Thoracic aorta (tissue), 2 donors: ENCODE measurements around the gene CACNA1G. TPM values are rescaled to one million over a fixed set of nuclear protein-coding genes. Genes with fewer than 3 reads are reported as not detected.

Experiments used
- ATAC-seq: fragments of 150-250 bp; one replicate; pipeline ENCODE4 v1.8.0; 2017; ENCODE audit warnings: low read depth; ENCODE audit not compliant: insufficient number of reproducible peaks, low FRiP score
- DNase-seq: peaks from one replicate; pipeline ENCODE4 v3.0.0-alpha.2; 2020; ENCODE audit warnings: low spot score
- H3K27ac ChIP-seq, 2 donors: fragments of 200-600 bp; sonication (generic); 1 replicate in 1 of 2; 2 replicates in 1 of 2; pipeline ENCODE4 v1.5.1; 2016; ENCODE audit warnings: mild to moderate bottlenecking in 2 of 2, moderate library complexity in 2 of 2
- H3K27me3 ChIP-seq: fragments of 200-600 bp; sonication (generic); replicated peaks from 2 replicates; pipeline ENCODE4 v1.6.0; 2016; ENCODE audit warnings: mild to moderate bottlenecking; ENCODE audit not compliant: insufficient read depth
- H3K36me3 ChIP-seq: fragments of 200-600 bp; sonication (generic); one replicate; pipeline ENCODE4 v1.5.1; 2016
- H3K4me1 ChIP-seq, 2 donors: fragments of 200-600 bp; sonication (generic); 1 replicate in 1 of 2; 2 replicates in 1 of 2; pipeline versions ENCODE4 v1.5.1 to v1.6.0; 2016; ENCODE audit warnings: low read depth in 2 of 2, mild to moderate bottlenecking in 1 of 2; ENCODE audit not compliant: control insufficient read depth in 1 of 2
- H3K4me3 ChIP-seq: fragments of 200-600 bp; sonication (generic); 2 replicates; pipeline ENCODE4 v1.5.1; 2016; ENCODE audit warnings: mild to moderate bottlenecking
- H3K9me3 ChIP-seq: fragments of 200-600 bp; sonication (generic); 2 replicates; pipeline ENCODE4 v1.5.1; 2016
- total RNA-seq, 2 donors: library from RNA; depleted of rRNA; stranded (reverse); fragments of >200 nt; gene quantifications; one replicate each; pipeline versions ENCODE4 v1.1.0 to v1.2.3, GENCODE V29; 2016
- TF ChIP-seq, protein P1 (sequence below): fragments of 200-600 bp; sonication (generic); IDR thresholded peaks from one replicate; pipeline ENCODE4 v1.5.1; 2019; ENCODE audit warnings: antibody characterized with exemption

CACNA1G gene
- total RNA-seq, 2 donors from 2014 or later = 0.27 to 2.3 TPM

DNA sequence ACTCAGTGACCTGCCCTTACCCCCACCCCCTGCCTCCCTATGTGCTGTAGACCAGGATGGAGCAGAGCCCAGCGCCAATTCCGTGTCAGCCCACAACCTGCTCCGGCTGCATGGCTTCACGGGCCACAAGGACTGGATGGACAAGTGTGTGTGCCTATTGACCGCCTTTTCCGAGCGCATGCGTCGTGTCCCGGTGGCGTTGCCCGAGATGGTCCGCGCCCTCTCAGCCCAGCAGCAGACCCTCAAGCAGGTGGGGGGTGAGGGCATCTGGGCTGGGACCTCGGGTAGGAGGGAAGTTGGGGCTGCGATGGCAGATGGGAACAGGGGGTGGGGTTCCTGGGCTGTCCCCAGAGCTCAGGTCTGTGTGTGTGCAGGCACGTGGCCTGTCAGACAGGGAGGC lies 6.3 kb upstream of the CACNA1G start:
- H3K27ac ChIP-seq = no peak overlapping the region
- H3K4me3 ChIP-seq = no peak overlapping the region
- H3K4me1 ChIP-seq = peaks cover 7 to 8% of the 10 kb centered on the region in 2 donors
- H3K36me3 ChIP-seq = peaks cover 12% of the 10 kb centered on the region
- TF ChIP-seq, protein P1, sequence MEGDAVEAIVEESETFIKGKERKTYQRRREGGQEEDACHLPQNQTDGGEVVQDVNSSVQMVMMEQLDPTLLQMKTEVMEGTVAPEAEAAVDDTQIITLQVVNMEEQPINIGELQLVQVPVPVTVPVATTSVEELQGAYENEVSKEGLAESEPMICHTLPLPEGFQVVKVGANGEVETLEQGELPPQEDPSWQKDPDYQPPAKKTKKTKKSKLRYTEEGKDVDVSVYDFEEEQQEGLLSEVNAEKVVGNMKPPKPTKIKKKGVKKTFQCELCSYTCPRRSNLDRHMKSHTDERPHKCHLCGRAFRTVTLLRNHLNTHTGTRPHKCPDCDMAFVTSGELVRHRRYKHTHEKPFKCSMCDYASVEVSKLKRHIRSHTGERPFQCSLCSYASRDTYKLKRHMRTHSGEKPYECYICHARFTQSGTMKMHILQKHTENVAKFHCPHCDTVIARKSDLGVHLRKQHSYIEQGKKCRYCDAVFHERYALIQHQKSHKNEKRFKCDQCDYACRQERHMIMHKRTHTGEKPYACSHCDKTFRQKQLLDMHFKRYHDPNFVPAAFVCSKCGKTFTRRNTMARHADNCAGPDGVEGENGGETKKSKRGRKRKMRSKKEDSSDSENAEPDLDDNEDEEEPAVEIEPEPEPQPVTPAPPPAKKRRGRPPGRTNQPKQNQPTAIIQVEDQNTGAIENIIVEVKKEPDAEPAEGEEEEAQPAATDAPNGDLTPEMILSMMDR = no peak
- H3K9me3 ChIP-seq = no peaks in the 10 kb centered on the region
- H3K27me3 ChIP-seq = no peaks in the 10 kb centered on the region
- ATAC-seq = no peak
- no peak for DNase-seq

DNA sequence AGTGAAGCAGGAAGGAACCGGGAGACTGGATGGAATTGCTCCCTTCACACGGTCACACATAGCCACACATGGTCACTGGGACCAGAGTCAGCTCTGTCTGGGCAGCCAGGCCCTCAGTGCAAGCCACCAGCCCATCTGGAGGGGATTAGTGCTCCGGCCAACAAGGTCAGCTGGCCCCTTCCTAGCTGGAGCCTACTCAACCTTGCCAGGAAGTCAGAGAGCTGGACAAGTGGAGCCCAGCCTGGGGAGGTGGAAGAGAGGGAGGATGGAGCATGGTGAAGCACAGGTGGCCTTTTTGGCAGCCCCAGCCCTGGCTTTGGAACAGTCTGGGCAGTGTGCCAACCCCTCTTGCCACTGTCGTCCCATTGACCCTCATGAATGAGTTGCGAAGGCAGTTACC lies 3.7 kb upstream of the CACNA1G start:
- TF ChIP-seq, protein P1 = no peak
- H3K36me3 ChIP-seq = peaks cover 12% of the 10 kb centered on the region
- ATAC-seq = no peak
- no peak for DNase-seq
- H3K27me3 ChIP-seq = peaks cover 5% of the 10 kb centered on the region
- H3K27ac ChIP-seq = no peak overlapping the region
- H3K9me3 ChIP-seq = no peaks in the 10 kb centered on the region
- H3K4me3 ChIP-seq = no peak overlapping the region
- H3K4me1 ChIP-seq = peaks cover 24 to 28% of the 10 kb centered on the region in 2 donors

DNA sequence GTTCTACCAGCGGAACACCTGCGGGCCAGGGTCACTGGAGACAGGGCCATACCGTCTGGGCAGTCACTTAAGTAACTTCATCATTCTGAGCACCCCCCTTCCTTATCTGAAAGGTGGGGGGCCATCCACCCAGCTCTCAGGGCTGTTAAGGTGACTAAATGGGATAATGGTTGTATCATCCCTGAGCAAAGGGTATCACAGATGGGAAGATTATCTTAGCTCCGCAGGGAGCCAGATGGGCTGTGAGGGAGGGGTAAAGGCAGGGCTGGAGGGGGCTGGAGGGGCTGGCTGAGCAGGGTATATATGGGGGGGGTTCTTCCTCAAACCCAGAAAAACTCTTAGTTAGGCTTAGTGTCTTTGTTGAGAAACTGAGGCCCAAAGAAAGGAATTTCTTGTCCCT lies 2.9 kb upstream of the CACNA1G start:
- Histone ChIP-seq H3K36me3 (peaks cover 12% of the 10 kb centered on the region), H3K4me1 (peaks cover 27 to 28% of the 10 kb centered on the region in 2 donors), H3K27ac (no peak overlapping the region), H3K9me3 (no peaks in the 10 kb centered on the region), H3K4me3 (no peak overlapping the region), H3K27me3 (peaks cover 5% of the 10 kb centered on the region)
- DNase-seq (no peak), ATAC-seq (no peak)
- TF ChIP-seq, protein P1 = no peak

DNA sequence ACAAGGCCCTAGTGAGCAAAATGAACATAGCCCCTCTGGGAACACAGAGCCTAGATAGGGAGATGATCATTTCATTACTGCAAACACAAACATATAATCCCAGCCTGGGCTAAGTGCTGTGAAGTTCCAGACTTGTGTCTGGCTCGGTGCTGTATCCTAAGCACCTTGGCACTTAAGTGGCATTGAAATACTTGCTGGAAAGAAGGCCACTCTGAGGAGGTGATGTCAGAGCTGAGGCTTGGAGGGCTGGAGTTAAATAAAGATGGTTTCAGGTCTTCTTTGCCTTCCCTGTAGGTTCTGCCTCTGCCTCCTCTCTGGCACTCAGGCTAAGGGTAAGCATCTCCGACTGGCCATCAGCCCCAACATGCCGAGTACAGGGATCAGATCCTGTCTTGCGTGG lies 2.4 kb upstream of the CACNA1G start:
- Histone ChIP-seq H3K27ac (no peak overlapping the region), H3K27me3 (peaks cover 5% of the 10 kb centered on the region), H3K4me3 (no peak overlapping the region), H3K9me3 (no peaks in the 10 kb centered on the region), H3K36me3 (peaks cover 12% of the 10 kb centered on the region), H3K4me1 (peaks cover 27 to 28% of the 10 kb centered on the region in 2 donors)
- DNase-seq (no peak), ATAC-seq (no peak)
- TF ChIP-seq, protein P1 = no peak

DNA sequence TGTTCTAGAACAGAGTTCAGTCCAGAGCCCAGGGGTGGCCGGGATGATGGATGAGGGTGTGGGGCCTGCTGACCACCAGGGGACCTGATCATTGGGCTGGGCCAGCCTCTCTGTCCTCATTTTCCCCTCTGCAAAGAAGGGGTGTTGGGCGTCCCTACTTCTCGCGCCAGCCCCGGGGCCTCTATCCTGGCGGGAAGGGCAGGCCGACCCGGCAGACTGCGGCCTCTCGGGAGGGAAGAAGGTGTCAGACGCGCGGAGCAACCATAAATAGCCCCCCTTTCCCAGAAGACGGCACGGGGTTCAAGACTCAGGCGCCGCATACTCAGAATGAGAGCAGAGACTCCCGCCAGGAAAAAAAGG lies 2.0 kb upstream of the CACNA1G start:
- peaks cover 12% of the 10 kb centered on the region for H3K36me3 ChIP-seq
- no peaks in the 10 kb centered on the region for H3K9me3 ChIP-seq
- no peak overlapping the region for H3K27ac ChIP-seq
- peaks cover 27 to 29% of the 10 kb centered on the region in 2 donors for H3K4me1 ChIP-seq
- H3K4me3 ChIP-seq = peak overlapping the region; percentile 75
- DNase-seq (no peak), ATAC-seq (no peak)
- peaks cover 5% of the 10 kb centered on the region for H3K27me3 ChIP-seq
- TF ChIP-seq, protein P1 = no peak
